IgD-negative memory B cell (primary cell): ENCODE results near the gene CAPN11. TPM values are rescaled to one million over a fixed set of nuclear protein-coding genes. Genes with fewer than 3 reads are reported as not detected.

Source experiments
- H3K27ac Mint-ChIP-seq, 3 donors: one replicate each; pipeline ENCODE4 v1.8.0; 2020 to 2022; ENCODE audit warnings: mild to moderate bottlenecking in 3 of 3, mixed read lengths in 3 of 3, moderate library complexity in 1 of 3
- H3K27me3 Mint-ChIP-seq: one replicate; pipeline ENCODE4 v1.8.0; 2021; ENCODE audit warnings: mixed read lengths
- H3K36me3 Mint-ChIP-seq: one replicate; pipeline ENCODE4 v1.8.0; 2020; ENCODE audit warnings: mild to moderate bottlenecking, mixed read lengths
- H3K4me1 Mint-ChIP-seq, 3 donors: one replicate each; pipeline ENCODE4 v1.8.0; 2020 to 2022; ENCODE audit warnings: mixed read lengths in 3 of 3, mild to moderate bottlenecking in 1 of 3
- H3K4me3 Mint-ChIP-seq, 4 donors: one replicate each; pipeline ENCODE4 v1.8.0; 2020 to 2022; ENCODE audit warnings: mild to moderate bottlenecking in 4 of 4, mixed read lengths in 4 of 4, moderate library complexity in 3 of 4
- H3K9me3 Mint-ChIP-seq, 3 donors: one replicate each; pipeline ENCODE4 v1.8.0; 2020 to 2021; ENCODE audit warnings: mixed read lengths in 3 of 3, mild to moderate bottlenecking in 1 of 3
- polyA plus RNA-seq: library from polyadenylated mRNA; unstranded; fragments of 300-500 nt; fragmentation: Illumina TruSeq; gene quantifications from one replicate; pipeline ENCODE4 v1.2.3, GENCODE V29; 2021

CAPN11 gene
- polyA plus RNA-seq, 1 donor from 2014 or later: not detected

DNA sequence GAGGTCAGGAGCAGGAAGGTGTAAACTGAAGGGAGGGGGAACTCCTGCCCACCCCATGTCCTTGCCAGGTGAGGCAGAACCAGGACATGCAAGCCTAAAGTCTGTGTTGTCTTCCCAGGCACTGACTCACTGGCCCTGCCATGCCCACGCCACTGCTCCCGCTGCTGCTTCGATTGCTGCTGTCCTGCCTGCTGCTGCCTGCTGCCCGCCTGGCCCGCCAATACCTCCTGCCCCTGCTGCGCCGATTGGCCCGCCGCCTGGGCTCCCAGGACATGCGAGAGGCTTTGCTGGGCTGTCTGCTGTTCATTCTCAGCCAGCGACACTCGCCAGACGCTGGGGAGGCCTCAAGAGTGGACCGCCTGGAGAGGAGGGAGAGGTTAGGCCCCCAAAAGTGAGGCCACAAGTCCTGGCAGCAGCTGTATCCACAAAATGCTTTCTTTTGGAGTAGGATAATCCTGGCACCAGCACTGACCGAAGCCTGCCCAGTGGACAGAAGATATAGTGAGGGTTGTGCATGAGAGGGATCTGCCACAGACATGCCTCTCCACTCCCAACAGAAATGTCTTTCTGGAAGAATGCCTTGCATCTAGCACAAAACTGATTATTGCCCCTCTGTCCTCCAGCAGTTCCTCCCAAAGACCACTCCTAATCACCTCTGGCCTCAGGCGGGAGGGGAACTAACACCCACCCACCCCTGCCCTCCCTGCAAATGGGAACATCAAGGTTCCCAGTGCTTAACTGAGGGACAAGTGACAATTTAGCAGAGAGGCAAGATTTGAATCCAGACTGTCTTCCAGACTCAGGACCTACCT, 58.9 kb downstream of the CAPN11 start:
- Mint-ChIP-seq H3K4me3 (peak overlapping the region in 3 of 4 donors; percentile 47 to 96 (median 70)), H3K27ac (no peak overlapping the region), H3K27me3 (no peaks in the 10 kb centered on the region), H3K9me3 (no peaks in the 10 kb centered on the region), H3K36me3 (no peaks in the 10 kb centered on the region), H3K4me1 (peaks cover 6 to 20% (median 13%) of the 10 kb centered on the region in 3 donors)

DNA sequence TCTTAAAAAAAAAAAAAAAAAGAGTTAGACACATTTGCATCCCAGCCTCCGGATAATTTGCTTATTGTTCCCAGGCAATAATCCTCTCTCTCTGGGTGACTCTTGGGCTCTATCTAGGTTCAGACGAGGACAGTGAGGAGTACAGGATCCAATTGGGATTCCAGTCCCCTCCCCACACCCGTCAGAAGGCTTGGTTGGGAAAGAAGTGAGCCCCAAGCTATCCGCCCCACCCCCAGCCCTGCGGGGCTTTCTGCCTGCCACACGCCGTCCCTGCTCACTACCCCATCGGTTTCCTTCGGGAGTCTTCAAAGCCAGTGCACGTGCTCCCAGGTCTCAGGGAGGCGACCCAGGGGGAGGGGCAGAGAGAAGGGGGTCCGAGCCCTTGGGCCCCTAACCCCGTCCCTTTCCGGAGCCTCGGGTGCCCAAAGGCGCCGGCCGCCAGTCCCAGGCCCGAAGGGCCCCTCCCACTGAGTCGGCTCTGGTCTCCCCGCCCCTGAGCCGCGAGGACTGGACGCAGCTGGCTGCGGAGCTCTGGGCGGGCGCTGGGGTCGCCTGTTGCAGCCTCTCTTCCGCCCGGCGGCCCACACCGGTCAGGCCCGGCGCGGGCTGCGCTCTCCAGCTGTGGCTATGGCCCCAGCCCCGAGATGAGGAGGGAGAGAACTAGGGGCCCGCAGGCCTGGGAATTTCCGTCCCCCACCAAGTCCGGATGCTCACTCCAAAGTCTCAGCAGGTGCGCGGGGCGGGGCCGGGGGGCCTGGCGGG, 60.6 kb downstream of the CAPN11 start:
- Mint-ChIP-seq H3K36me3 (no peaks in the 10 kb centered on the region), H3K9me3 (no peaks in the 10 kb centered on the region), H3K27ac (peak overlapping the region in 2 of 3 donors; percentile 82 to 91), H3K4me3 (peak overlapping the region; percentile 70 to 96 (median 84)), H3K4me1 (peaks cover 6 to 23% (median 19%) of the 10 kb centered on the region in 3 donors), H3K27me3 (peaks cover 3% of the 10 kb centered on the region)

DNA sequence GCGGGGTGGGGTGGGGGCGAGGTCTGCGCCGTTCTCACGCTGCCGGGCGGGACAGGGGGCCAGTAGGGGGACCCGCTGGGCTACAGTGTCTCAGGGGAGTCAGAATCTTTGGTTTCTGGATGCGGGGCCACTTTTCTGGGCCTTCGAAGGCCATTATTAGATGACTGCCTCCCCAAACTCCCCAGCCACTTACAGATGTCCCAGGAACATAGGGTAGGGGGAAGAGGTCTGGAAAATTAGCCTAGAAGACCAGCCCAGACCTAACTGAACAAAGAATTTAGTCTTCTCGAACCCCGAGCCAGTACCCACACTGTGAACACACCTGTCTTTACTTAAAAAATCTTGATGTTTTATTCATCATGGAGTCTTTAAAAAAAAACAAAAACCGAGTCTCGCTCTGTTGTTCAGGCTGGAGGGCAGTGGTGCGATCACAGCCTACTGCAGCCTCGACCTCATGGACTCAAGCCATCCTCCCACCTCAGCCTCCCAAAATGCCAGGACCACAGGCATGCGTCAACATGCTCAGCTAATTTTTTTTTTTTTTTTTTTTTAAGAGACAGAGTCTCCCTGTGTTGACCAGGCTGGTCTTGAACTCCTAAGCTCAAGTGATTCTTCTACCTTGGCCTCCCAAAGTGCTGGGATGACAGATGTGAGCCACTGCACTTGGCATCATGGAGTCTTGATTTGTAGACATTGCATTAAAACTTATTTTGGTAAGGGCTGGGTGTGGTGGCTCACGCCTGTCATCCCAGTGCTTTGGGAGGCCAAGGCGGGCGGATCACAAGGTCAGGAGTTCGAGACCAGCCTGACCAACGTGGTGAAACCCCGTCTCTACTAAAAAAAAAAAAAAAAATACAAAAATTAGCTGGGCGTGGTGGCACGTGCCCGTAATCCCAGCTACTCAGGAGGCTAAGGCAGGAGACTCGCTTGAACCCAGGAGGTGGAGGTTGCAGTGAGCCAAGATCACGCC, 61.5 kb downstream of the CAPN11 start:
- Mint-ChIP-seq H3K9me3 (no peaks in the 10 kb centered on the region), H3K27ac (peak overlapping the region in 1 of 3 donors; percentile 91), H3K36me3 (no peaks in the 10 kb centered on the region), H3K27me3 (peaks cover 3% of the 10 kb centered on the region), H3K4me1 (peaks cover 6 to 28% (median 22%) of the 10 kb centered on the region in 3 donors), H3K4me3 (peak overlapping the region; percentile 70 to 96 (median 84))

DNA sequence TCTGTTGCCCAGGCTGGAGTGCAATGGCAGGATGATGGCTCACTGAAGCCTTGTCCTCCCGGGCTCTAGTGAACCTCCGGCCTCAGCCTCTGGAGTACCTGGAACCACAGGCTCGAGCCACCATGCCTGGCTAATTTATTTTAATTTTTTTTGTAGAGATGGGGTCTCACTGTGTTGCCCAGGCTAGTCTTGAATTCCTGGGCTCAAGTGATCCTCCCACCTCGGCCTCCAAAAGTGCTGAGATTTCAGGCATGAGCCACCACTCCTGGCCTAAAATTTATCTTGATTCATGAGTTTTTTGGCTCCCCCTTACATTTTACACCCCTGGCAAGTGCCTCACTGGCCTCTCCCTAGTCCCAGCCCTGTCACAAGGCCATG, 62.3 kb downstream of the CAPN11 start:
- peak overlapping the region in 2 of 3 donors; percentile 69 to 72 for H3K27ac Mint-ChIP-seq
- peaks cover 6 to 28% (median 22%) of the 10 kb centered on the region in 3 donors for H3K4me1 Mint-ChIP-seq
- no peaks in the 10 kb centered on the region for H3K36me3 Mint-ChIP-seq
- H3K9me3 Mint-ChIP-seq: no peaks in the 10 kb centered on the region
- peak overlapping the region in 2 of 4 donors; percentile 22 to 83 for H3K4me3 Mint-ChIP-seq
- H3K27me3 Mint-ChIP-seq: peaks cover 3% of the 10 kb centered on the region

DNA sequence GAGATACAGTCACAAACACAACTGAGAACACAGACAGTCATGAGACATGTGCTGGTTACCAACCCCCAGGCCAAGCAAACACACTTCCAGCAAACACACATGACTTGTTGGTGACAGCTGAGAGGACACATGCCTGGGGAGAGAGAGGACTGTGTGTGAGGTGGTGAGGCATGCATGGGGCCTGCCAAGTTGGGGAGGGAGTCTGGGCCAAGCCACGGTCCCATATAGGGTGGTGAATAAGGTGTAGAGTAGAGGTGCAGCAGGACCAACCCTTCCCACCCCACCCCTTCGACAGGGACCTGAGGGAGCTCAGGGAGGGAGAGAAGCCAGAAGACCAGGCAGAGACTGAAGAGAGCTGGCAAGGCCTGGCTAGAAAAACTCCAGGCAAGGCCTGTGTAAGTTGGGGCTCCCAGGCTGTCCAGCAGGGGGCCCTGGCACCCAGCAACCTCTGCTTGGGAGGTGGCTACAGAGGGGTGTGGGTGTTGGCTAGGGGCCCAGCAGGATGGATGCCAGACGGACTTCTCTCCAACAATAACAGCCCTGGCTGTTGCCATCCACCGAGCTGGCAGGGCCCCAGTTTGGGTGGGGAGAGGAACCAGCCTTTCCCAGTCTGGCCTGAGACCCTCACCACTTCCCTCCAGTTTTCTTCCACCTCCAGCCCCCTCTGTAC, 62.8 kb downstream of the CAPN11 start:
- H3K36me3 Mint-ChIP-seq: no peaks in the 10 kb centered on the region
- peak overlapping the region in 2 of 4 donors; percentile 27 to 83 for H3K4me3 Mint-ChIP-seq
- H3K4me1 Mint-ChIP-seq: peaks cover 6 to 28% (median 22%) of the 10 kb centered on the region in 3 donors
- H3K27ac Mint-ChIP-seq: peak overlapping the region in 2 of 3 donors; percentile 69 to 72
- peaks cover 3% of the 10 kb centered on the region for H3K27me3 Mint-ChIP-seq
- H3K9me3 Mint-ChIP-seq: no peaks in the 10 kb centered on the region

DNA sequence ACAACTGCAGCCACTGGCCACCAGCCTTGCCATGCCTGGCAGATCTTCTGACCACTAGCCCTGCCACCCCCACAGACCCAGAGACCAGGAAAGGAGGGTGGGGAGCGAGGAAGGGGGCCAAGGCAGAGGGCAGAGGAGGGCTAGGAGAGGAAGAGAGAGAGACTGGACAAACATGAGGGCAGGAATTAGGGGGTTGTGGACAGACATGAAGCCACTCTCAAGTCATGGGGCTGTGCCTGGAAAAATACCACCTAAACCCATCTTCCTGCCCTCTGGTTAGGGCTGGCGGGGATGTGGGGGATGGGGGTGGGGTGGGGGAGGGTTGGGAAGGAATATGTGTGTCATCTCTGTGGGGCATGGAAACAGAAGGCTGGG, 63.3 kb downstream of the CAPN11 start:
- H3K4me1 Mint-ChIP-seq: peaks cover 6 to 28% (median 22%) of the 10 kb centered on the region in 3 donors
- H3K27me3 Mint-ChIP-seq: peaks cover 3% of the 10 kb centered on the region
- H3K27ac Mint-ChIP-seq: peak overlapping the region in 1 of 3 donors; percentile 72
- peak overlapping the region in 1 of 4 donors; percentile 83 for H3K4me3 Mint-ChIP-seq
- no peaks in the 10 kb centered on the region for H3K36me3 Mint-ChIP-seq
- H3K9me3 Mint-ChIP-seq: no peaks in the 10 kb centered on the region

DNA sequence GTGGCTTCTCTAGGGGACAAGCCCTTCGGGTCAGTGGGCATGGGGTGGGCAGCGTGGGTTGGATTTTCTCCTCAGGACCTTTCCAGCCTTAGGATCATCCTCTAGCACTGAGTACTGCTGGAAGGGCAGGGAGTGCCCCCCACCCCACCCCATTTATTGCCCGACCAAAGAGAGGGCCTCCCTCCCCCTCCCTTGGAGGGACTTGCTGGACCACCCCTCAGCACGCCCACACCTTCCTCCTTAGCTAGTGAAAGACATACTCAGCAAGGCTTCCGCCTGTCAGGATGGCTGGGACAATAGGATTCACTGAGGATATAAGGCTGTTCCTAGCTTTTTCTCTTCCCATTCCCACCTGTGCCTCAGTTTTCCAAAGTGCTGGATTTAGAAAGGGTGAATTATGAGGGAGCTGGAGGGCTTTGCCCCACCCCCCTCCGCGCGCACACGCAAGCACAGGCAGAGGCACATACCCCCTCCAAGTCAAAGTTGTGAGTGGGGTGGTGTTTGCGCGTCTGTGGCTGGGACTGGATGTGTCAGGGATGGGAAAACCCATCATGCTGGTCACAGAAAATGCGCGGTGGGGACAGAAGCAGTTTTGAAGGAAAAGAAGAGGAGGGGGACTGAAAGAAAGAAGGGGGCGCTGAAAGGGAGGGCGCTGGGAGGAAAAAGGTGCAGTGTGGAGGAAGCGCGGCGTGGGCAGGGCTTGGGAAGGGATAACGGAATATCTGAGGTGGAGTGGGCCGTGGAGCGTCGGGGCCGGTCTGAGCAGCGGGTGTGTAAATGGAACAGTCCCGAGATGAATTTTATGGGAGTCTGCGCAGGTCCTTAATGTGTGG, 64.1 kb downstream of the CAPN11 start:
- H3K4me3 Mint-ChIP-seq: peak overlapping the region; percentile 80 to 93 (median 86)
- H3K27me3 Mint-ChIP-seq: peaks cover 3% of the 10 kb centered on the region
- no peaks in the 10 kb centered on the region for H3K9me3 Mint-ChIP-seq
- peaks cover 6 to 28% (median 22%) of the 10 kb centered on the region in 3 donors for H3K4me1 Mint-ChIP-seq
- H3K36me3 Mint-ChIP-seq: no peaks in the 10 kb centered on the region
- peak overlapping the region in 1 of 3 donors; percentile 56 for H3K27ac Mint-ChIP-seq

DNA sequence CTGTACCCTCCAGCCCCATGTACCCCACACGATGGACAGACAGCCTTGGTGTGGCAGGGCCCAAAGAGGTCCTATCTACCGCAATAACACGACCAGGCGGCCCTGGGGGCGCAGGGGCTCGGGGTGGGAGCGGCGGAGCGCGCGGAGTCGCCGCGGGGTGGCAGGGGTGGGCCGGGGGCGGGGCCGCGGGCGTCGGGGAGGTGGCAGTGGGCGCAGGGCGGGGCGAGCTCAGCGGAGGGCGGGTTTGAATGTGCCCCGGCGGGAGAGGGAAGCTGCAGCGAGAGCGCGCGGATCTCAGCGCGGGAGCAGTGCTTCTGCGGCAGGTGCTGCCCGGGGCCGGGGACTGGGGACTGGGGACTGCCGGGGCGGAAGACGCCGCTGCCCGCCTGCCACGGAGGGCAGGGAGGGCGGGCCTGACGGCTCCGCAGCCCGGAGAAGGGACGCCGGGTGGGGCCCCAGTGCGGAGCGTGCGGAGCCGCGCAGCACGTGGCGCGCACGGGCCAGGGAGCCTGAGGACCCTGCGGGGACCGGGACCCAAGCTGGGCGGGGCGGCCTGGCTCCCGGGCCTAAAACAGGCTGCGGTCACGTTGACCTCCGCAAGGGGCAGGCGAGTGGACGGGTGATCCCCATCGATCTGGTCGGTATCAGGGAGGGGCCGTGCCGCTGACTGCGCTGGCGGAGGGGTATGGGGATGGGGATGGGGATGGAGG, 64.9 kb downstream of the CAPN11 start, which contains the start of gene SLC29A1:
SLC29A1 (plus strand) TSS at position 277 of the 710 bp plus-strand sequence. CDS start 3,719 bp downstream, outside the sequence.
- H3K27ac Mint-ChIP-seq: peak within 1 kb of the TSS in 1 of 3 donors; percentile 56
- H3K36me3 Mint-ChIP-seq: no peaks in the 10 kb centered on the region
- no peaks in the 10 kb centered on the region for H3K9me3 Mint-ChIP-seq
- peak within 1 kb of the TSS; percentile 80 to 93 (median 86) for H3K4me3 Mint-ChIP-seq
- peaks cover 2 to 23% (median 17%) of the 10 kb centered on the region in 3 donors for H3K4me1 Mint-ChIP-seq
- H3K27me3 Mint-ChIP-seq: peaks cover 3% of the 10 kb centered on the region

DNA sequence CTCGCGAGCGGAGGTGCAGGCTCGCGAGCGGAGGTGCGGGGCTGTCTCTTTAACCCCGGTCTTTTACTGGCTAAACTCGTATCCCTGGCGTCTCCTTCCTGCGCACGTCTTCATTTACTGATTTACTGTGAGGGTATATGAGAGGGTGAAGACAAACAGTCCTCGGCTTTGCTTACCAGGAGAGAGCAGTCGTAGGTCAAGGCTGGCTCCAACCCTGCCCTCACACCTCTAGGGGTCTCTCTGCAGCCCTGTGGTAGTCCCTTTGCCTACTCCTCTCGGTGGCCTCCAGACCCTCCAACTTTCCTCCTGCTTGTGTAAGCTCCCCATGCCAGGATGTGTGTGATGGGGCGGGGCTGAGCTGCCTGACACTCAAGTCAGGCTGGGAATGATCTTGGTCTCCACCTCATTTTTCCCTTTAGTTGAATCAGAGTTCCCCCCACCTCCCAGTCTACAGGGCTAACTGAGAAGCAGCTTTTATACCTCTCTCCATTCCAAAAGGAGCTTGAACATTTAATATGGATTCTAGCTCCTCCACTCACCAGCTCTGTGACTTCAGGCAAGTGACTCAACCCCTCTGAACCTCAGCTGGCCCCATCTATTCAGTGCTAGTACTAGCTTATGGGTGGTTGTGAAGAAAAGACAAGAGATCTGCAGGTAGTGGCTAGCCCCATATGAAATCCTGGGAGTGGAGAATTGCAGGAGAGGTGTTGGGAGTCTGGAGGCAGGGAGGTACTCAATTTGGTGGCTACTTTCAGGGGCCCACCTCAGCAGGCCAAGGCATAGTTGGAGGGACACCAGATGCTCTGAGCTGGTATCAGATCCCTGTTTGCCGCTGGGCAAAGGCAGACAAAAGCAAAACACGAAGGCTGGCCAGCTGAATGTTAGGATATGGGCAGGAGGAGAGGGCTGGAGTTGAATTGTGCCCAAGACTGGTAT, 65.7 kb downstream of the CAPN11 start:
- Mint-ChIP-seq H3K4me1 (peaks cover 0 to 19% (median 13%) of the 10 kb centered on the region in 3 donors), H3K36me3 (no peaks in the 10 kb centered on the region), H3K4me3 (peak overlapping the region; percentile 80 to 93 (median 86)), H3K27ac (peak overlapping the region in 1 of 3 donors; percentile 22), H3K27me3 (peaks cover 3% of the 10 kb centered on the region), H3K9me3 (no peaks in the 10 kb centered on the region)

DNA sequence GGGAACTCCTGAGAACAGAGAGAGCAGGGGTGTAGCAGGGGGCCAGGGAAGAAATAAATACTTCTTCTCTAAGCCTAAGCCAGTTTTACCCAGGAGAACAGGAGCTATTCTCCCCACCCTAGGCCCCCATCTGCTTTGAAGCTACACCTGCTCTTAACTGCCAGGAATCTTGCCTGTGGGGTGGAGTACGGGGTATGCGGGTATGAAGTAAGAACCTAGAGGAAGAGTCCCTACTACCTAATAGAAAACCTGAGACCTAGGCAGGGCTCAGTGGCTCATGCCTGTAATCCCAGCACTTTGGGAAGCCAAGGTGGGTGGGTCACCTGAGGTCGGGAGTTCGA, 66.3 kb downstream of the CAPN11 start:
- Mint-ChIP-seq H3K36me3 (no peaks in the 10 kb centered on the region), H3K4me3 (peak overlapping the region in 2 of 4 donors; percentile 81 to 93), H3K27me3 (peaks cover 3% of the 10 kb centered on the region), H3K4me1 (peaks cover 0 to 17% (median 11%) of the 10 kb centered on the region in 3 donors), H3K27ac (peak overlapping the region in 1 of 3 donors; percentile 22), H3K9me3 (no peaks in the 10 kb centered on the region)

DNA sequence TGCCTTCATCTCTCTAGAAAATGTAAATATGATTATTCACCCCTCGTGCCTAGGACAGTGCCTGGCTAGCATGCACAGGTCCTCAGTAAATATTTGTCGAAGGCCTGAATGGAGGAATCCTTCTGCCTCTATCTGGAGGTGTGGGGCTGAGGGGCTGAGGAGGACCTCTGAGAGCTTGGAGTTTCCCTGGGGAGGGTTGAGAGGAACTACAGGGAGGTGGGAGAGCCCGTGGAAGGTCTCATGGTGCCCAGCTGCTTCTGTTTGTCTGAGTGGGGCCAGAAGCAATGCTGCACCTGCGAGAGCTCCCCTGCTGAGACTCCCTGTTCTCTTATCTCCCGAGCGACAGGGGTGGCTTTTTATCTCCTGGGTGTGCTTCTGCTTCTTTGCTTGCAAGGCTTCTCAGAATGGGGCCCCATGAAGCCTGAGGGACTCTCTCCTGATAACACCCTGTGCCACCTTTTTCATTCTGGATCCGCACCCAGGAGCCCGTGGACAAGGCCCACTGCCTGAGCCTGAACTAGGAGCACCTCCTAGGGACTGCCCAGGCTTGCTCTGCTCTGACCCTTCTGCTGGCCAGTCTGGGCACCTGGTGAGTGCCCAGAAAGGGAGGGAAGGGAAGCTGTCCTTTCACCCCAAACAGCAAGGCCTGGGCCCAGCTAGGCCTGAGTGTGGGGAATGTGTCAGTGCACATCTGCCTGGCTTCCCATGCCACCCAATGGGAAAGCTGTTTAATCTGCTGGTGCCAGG, 67.1 kb downstream of the CAPN11 start:
- H3K9me3 Mint-ChIP-seq: no peaks in the 10 kb centered on the region
- H3K4me1 Mint-ChIP-seq: peaks cover 0 to 15% (median 11%) of the 10 kb centered on the region in 3 donors
- H3K4me3 Mint-ChIP-seq: no peak overlapping the region
- H3K27me3 Mint-ChIP-seq: peaks cover 3% of the 10 kb centered on the region
- peaks cover 1% of the 10 kb centered on the region for H3K36me3 Mint-ChIP-seq
- no peak overlapping the region for H3K27ac Mint-ChIP-seq
